ENCODE results near the gene SGIP1. TPM values are rescaled to one million over a fixed set of nuclear protein-coding genes. Genes with fewer than 3 reads are reported as not detected.

SGIP1 gene
- total and polyA plus RNA-seq, 2 of the 4 experiments (the other 2 are of a cell fraction) = 27.1 to 42.7 TPM

DNA sequence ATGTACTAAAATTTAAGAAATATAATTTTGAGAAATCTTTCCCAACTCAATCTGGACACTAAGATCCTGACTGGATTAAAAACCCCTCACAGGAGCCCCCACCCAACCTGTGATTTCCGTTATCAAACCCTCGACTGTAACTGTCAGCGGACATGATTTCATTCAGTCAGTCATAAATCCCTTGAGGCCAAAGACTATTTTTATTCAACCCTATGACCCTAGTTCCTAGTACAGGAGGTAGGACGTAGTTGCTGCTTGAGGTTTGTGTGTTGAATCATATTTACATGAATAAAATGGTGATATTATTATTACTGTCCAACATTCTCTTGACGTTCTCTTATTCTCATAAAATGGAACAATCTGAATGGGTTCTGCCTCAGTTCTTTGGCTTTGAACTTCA lies 145.2 kb downstream of the SGIP1 start:
- H3K4ac ChIP-seq (ENCODE audit: low read depth, low read length) = no peak overlapping the region
- H2BK20ac ChIP-seq (ENCODE audit: low read depth, low read length) = no peak overlapping the region
- H3K9me1 ChIP-seq (ENCODE audit: insufficient read depth, low read length) = peaks cover 19% of the 10 kb centered on the region
- no peak overlapping the region for H2BK5ac ChIP-seq (ENCODE audit: low read depth, low read length, poor library complexity, severe bottlenecking)
- TF ChIP-seq MXI1 (IDR thresholded peaks at IDR 0.05; ENCODE audit: borderline replicate concordance, low read depth, low read length) = no peak
- TF ChIP-seq CEBPB (IDR thresholded peaks at IDR 0.05; ENCODE audit: low read depth, low read length) = no peak
- no peak for TF ChIP-seq RFX5 (IDR thresholded peaks at IDR 0.05; ENCODE audit: low read depth, low read length)
- TF ChIP-seq FOS (IDR thresholded peaks at IDR 0.05; ENCODE audit: low read depth, low read length) = no peak
- no peak for TF ChIP-seq MAZ (IDR thresholded peaks at IDR 0.05; ENCODE audit: borderline replicate concordance, low read depth, low read length)
- no peak for TF ChIP-seq RCOR1 (IDR thresholded peaks at IDR 0.05; ENCODE audit: insufficient replicate concordance, low read length)
- H4K8ac ChIP-seq (ENCODE audit: low read depth in 2 of 2, low read length in 2 of 2) = no peak overlapping the region
- DNase-seq = no peak
- H2AK5ac ChIP-seq (ENCODE audit: low read depth, low read length) = no peak overlapping the region
- H3K27ac ChIP-seq (ENCODE audit: insufficient read depth, low read length) = no peak overlapping the region
- no peaks in the 10 kb centered on the region for H3K9me3 ChIP-seq (ENCODE audit: control insufficient read depth, insufficient read depth, low read length)
- H3K4me1 ChIP-seq (ENCODE audit: control insufficient read depth, insufficient read depth, low read length) = peaks cover 4% of the 10 kb centered on the region; the same call in 1 of the 2 replicates
- no peak overlapping the region for H2AK9ac ChIP-seq (replicated peaks; ENCODE audit: low read depth, low read length, poor library complexity)
- H3K14ac ChIP-seq (replicated peaks; ENCODE audit: low read depth, low read length) = no peak overlapping the region
- H3K4me3 ChIP-seq (ENCODE audit: insufficient read depth, low read depth, low read length) = no peak overlapping the region
- ChIA-PET POLR2A (ENCODE audit: unreplicated experiment) (no interaction called here), CTCF (no interaction called here)
- H3K18ac ChIP-seq (ENCODE audit: low read depth, low read length) = no peak overlapping the region
- no peak overlapping the region for H4K91ac ChIP-seq (ENCODE audit: insufficient read depth, low read depth, low read length)
- intact Hi-C loops (cut with micrococcal nuclease) = no loop called here
- dilution Hi-C loops (cut with HindIII; ENCODE audit: low sequenced_read_pairs, unreplicated experiment) = no loop called here
- no peak overlapping the region for H2AFZ ChIP-seq (replicated peaks; ENCODE audit: low read length, poor library complexity)
- no peak overlapping the region for H3K23ac ChIP-seq (ENCODE audit: low read depth, low read length)
- no peak overlapping the region for H4K5ac ChIP-seq (ENCODE audit: low read depth, low read length)
- peaks cover 0 to 30% of the 10 kb centered on the region in 2 experiments; a peak in 2 of 4 replicates for H3K79me1 ChIP-seq (ENCODE audit: low read depth in 1 of 2, low read length in 2 of 2)
- H3K56ac ChIP-seq (ENCODE audit: extremely low read depth, insufficient read depth, low read length) = no peak overlapping the region
- in situ Hi-C loops (cut with MboI; ENCODE audit: low sequenced_read_pairs) = no loop called here
- no peak overlapping the region for H2BK15ac ChIP-seq (ENCODE audit: low read depth, low read length)
- no peak overlapping the region for H2BK120ac ChIP-seq (ENCODE audit: low read depth, low read length)
- H3K4me2 ChIP-seq (ENCODE audit: low read depth, low read length) = no peak overlapping the region
- no peak overlapping the region for H3K9ac ChIP-seq (ENCODE audit: low read depth, low read length)
- peaks cover 59% of the 10 kb centered on the region for H3K36me3 ChIP-seq (ENCODE audit: control insufficient read depth, insufficient read depth, low read length)
- H4K20me1 ChIP-seq (ENCODE audit: insufficient read depth, low read length) = peaks cover 3% of the 10 kb centered on the region
- no TSS peak for BruUV-seq (replicated peaks)
- WGBS, 2 experiments (ENCODE audit: extremely low coverage in 2 of 2, insufficient read length in 1 of 2) = no CpG with 5 or more reads among the region's 5 CpGs
- H3K27me3 ChIP-seq (ENCODE audit: control insufficient read depth, insufficient read depth, low read length) = no peaks in the 10 kb centered on the region
- ATAC-seq (ENCODE audit: low read depth) = no peak

All from IMR-90 (cell line).